Measurements from ENCODE around the gene PTPRN2. TPM values are rescaled to one million over a fixed set of nuclear protein-coding genes. Genes with fewer than 3 reads are reported as not detected.
"Not testable (repeated sequence)": the region's sequence is repeated elsewhere in the genome, so short reads cannot be mapped to it uniquely, and the experiment has no call there.

Gene PTPRN2
- total RNA-seq, 1 experiment from 2014 or later: 1.7 TPM

DNA sequence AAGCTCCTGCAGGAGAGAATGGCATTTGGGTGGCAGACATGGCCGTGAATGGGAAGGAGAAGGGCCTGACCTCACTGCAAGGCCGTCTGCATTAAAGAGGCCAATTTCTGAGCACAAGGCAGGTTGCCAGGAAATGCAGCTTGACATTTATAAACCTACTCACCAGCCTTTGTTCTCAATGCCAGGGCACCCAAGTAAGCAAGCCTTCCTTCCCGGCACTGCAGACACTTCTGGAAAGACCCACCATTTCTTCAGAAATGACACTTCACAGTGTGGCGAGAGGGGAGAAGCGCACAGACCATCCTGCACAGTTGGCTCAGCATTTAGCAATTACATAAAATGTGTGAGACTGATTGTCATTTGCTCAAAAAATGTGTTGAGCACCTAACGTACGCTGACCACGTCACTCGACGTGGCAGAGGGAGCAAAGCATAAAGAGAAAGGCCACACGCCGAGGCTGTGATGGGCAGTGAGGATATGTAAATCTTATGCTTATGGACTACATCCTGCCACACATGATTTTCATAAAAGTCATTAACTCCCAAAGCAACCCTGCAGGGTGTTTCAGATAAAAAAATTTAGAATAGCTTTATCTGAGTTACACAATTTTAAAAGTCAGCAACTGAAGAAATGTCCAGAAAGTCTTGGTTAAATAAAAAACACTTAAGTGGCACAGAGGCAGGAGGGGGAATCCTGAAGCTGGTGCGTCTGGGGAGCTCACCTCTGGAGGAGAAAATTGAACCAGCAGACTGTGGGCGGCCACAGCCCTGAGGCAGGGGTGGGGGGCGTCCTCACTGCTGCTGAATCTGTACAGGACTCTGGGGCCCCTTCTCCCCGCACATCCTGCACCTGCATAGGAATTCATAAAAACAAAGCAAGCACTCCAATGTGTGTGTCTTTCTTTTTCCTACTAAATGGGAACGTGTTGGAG lies 543.8 kb downstream of the PTPRN2 start:
- Histone ChIP-seq H3K79me2 (ENCODE audit: low read length) (no peaks in the 10 kb centered on the region), H3K27me3 (ENCODE audit: low read length) (no peaks in the 10 kb centered on the region), H3K27ac (ENCODE audit: low read length) (no peak overlapping the region), H3K4me3 (ENCODE audit: low read length) (no peak overlapping the region), H3K9ac (ENCODE audit: low read length) (no peak overlapping the region), H2AFZ (ENCODE audit: low read length) (no peak overlapping the region), H3K4me2 (ENCODE audit: low read depth, low read length, poor library complexity, severe bottlenecking) (no peak overlapping the region), H3K4me1 (ENCODE audit: low read length) (no peaks in the 10 kb centered on the region), H3K9me2 (replicated peaks; ENCODE audit: insufficient read depth, low read length) (no peaks in the 10 kb centered on the region), H4K20me1 (ENCODE audit: insufficient read depth, low read depth, low read length) (no peaks in the 10 kb centered on the region), H3K36me3 (ENCODE audit: insufficient read depth, low read length) (no peaks in the 10 kb centered on the region), H3K9me3 (ENCODE audit: low read length) (peaks cover 4% of the 10 kb centered on the region; the same call in 1 of the 2 replicates)
- DNase-seq: no peak

DNA sequence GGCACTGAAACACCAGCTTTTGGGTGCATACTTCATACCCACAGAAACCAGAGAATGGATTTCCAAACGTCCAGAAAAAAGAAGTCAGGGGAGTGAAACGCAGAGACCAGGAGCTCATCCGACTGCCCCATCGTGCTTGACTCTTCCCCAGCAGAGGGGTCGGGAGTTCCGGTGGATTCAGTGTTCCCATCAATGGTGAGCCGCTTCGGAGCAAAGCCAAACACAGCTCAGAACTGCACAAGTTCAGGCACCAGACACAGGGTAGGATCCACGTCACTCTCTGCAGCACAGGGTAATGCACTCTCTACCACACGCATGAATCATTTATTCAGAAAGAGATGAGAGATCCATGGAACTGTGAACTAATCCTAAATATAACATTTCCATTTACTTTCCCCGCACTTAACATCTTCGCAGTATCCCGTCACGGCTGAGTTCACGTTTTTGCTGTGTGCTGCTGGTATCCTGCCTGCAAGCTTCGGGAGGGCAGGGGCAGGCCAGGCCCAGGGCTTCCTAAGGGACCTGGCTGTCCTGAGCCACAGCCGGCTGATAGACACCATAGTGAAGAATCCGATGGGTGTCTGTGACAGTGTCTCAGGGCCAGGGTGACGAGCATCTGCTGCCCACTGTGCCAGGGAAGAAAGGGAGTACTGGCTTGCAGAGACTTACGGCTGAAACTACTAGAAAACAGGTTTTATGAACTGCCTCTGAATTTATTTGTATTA lies 545.3 kb downstream of the PTPRN2 start:
- H3K27me3 ChIP-seq (ENCODE audit: low read length): no peaks in the 10 kb centered on the region
- H2AFZ ChIP-seq (ENCODE audit: low read length): no peak overlapping the region
- no peaks in the 10 kb centered on the region for H4K20me1 ChIP-seq (ENCODE audit: insufficient read depth, low read depth, low read length)
- peaks cover 5% of the 10 kb centered on the region; the same call in 1 of the 2 replicates for H3K9me3 ChIP-seq (ENCODE audit: low read length)
- no peaks in the 10 kb centered on the region for H3K36me3 ChIP-seq (ENCODE audit: insufficient read depth, low read length)
- H3K9ac ChIP-seq (ENCODE audit: low read length): no peak overlapping the region
- H3K4me2 ChIP-seq (ENCODE audit: low read depth, low read length, poor library complexity, severe bottlenecking): no peak overlapping the region
- no peak overlapping the region for H3K4me3 ChIP-seq (ENCODE audit: low read length)
- no peak overlapping the region for H3K27ac ChIP-seq (ENCODE audit: low read length)
- DNase-seq: no peak
- no peaks in the 10 kb centered on the region for H3K79me2 ChIP-seq (ENCODE audit: low read length)
- H3K4me1 ChIP-seq (ENCODE audit: low read length): no peaks in the 10 kb centered on the region
- no peaks in the 10 kb centered on the region for H3K9me2 ChIP-seq (replicated peaks; ENCODE audit: insufficient read depth, low read length)

DNA sequence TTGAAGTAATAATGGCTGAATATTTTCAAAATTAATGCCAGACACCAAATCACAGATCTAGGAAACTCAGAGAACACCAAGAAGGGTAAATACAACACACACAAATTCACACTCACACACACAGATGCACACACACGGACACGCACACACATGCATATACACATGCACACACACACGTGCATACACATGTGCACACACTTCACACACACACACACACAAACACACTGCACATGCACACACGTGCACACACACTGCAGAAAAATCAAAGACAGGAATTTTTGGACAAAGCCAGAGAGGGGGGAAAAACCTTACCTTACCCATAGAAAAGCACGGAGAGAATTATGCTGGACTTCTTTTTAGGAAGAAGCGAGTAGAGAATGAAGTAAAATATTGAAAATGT lies 547.4 kb downstream of the PTPRN2 start:
- no peaks in the 10 kb centered on the region for H3K36me3 ChIP-seq (ENCODE audit: insufficient read depth, low read length)
- no peaks in the 10 kb centered on the region for H3K9me2 ChIP-seq (replicated peaks; ENCODE audit: insufficient read depth, low read length)
- no peaks in the 10 kb centered on the region for H3K4me1 ChIP-seq (ENCODE audit: low read length)
- peaks cover 5% of the 10 kb centered on the region; the same call in 1 of the 2 replicates for H3K9me3 ChIP-seq (ENCODE audit: low read length)
- H3K27me3 ChIP-seq (ENCODE audit: low read length): no peaks in the 10 kb centered on the region
- no peak overlapping the region for H3K4me2 ChIP-seq (ENCODE audit: low read depth, low read length, poor library complexity, severe bottlenecking)
- DNase-seq: no peak
- H2AFZ ChIP-seq (ENCODE audit: low read length): no peak overlapping the region
- H3K4me3 ChIP-seq (ENCODE audit: low read length): no peak overlapping the region
- H3K79me2 ChIP-seq (ENCODE audit: low read length): no peaks in the 10 kb centered on the region
- H4K20me1 ChIP-seq (ENCODE audit: insufficient read depth, low read depth, low read length): no peaks in the 10 kb centered on the region
- no peak overlapping the region for H3K9ac ChIP-seq (ENCODE audit: low read length)
- no peak overlapping the region for H3K27ac ChIP-seq (ENCODE audit: low read length)

- Histone ChIP-seq H3K9ac (ENCODE audit: low read length) (no peak overlapping the region), H2AFZ (ENCODE audit: low read length) (no peak overlapping the region), H4K20me1 (ENCODE audit: insufficient read depth, low read depth, low read length) (no peaks in the 10 kb centered on the region), H3K4me1 (ENCODE audit: low read length) (no peaks in the 10 kb centered on the region), H3K27ac (ENCODE audit: low read length) (no peak overlapping the region), H3K79me2 (ENCODE audit: low read length) (no peaks in the 10 kb centered on the region), H3K36me3 (ENCODE audit: insufficient read depth, low read length) (no peaks in the 10 kb centered on the region), H3K9me2 (replicated peaks; ENCODE audit: insufficient read depth, low read length) (no peaks in the 10 kb centered on the region), H3K4me3 (ENCODE audit: low read length) (no peak overlapping the region), H3K9me3 (ENCODE audit: low read length) (peaks cover 5% of the 10 kb centered on the region; the same call in 1 of the 2 replicates), H3K4me2 (ENCODE audit: low read depth, low read length, poor library complexity, severe bottlenecking) (no peak overlapping the region), H3K27me3 (ENCODE audit: low read length) (no peaks in the 10 kb centered on the region)
- no peak for DNase-seq
Observed at GRCh38 chr7:158039270-158039669, 548.4 kb downstream of the PTPRN2 start.

DNA sequence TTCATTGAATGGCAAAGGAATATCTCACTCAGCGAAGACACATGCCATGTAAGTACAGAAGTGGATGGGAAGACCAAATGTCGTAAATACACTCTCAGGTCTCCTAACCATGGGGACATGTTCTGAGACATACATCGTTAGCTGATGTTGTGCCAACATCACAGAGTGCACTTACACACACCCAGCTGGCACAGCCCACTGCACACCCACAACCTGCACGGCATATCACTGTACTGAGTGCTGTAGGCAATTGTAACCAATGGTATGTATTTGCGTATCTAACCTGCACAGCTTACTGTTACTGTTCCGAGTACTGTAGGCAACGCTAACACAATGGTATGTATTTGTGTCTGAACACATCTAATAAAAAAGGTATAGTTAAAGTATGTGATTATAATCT lies 550.4 kb downstream of the PTPRN2 start:
- Histone ChIP-seq H3K27ac (ENCODE audit: low read length) (no peak overlapping the region), H3K4me2 (ENCODE audit: low read depth, low read length, poor library complexity, severe bottlenecking) (no peak overlapping the region), H3K79me2 (ENCODE audit: low read length) (no peaks in the 10 kb centered on the region), H3K4me1 (ENCODE audit: low read length) (no peaks in the 10 kb centered on the region), H3K9me3 (ENCODE audit: low read length) (peaks cover 5% of the 10 kb centered on the region), H3K4me3 (ENCODE audit: low read length) (no peak overlapping the region), H3K27me3 (ENCODE audit: low read length) (no peaks in the 10 kb centered on the region), H2AFZ (ENCODE audit: low read length) (no peak overlapping the region), H3K9ac (ENCODE audit: low read length) (no peak overlapping the region), H4K20me1 (ENCODE audit: insufficient read depth, low read depth, low read length) (no peaks in the 10 kb centered on the region), H3K36me3 (ENCODE audit: insufficient read depth, low read length) (no peaks in the 10 kb centered on the region), H3K9me2 (replicated peaks; ENCODE audit: insufficient read depth, low read length) (no peaks in the 10 kb centered on the region)
- no peak for DNase-seq

DNA sequence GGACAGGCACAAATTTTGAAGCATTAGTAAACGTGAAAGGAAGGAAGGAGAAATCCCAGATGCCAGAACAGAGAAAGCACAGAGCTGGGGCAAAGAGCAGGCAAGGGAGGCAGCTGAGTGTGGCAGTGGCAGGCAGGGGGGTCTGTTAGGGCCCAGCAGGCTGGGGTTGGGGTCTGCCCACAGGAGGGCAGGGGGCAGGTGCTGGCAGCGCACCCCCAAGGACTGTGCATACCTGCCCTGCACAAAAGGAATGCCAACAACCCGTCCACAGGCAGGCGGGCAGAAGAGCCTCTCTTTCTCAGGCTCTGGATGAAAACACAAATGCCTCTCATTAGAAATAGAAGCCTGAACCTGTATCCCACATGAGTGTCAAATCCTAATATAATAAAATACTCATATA lies 552.3 kb downstream of the PTPRN2 start:
- no peak overlapping the region for H3K9ac ChIP-seq (ENCODE audit: low read length)
- H3K4me3 ChIP-seq (ENCODE audit: low read length): no peak overlapping the region
- no peaks in the 10 kb centered on the region for H3K27me3 ChIP-seq (ENCODE audit: low read length)
- H3K36me3 ChIP-seq (ENCODE audit: insufficient read depth, low read length): no peaks in the 10 kb centered on the region
- H3K4me2 ChIP-seq (ENCODE audit: low read depth, low read length, poor library complexity, severe bottlenecking): no peak overlapping the region
- H3K79me2 ChIP-seq (ENCODE audit: low read length): no peaks in the 10 kb centered on the region
- no peak overlapping the region for H2AFZ ChIP-seq (ENCODE audit: low read length)
- H3K4me1 ChIP-seq (ENCODE audit: low read length): no peaks in the 10 kb centered on the region
- H4K20me1 ChIP-seq (ENCODE audit: insufficient read depth, low read depth, low read length): no peaks in the 10 kb centered on the region
- DNase-seq: no peak
- peaks cover 5% of the 10 kb centered on the region for H3K9me3 ChIP-seq (ENCODE audit: low read length)
- no peaks in the 10 kb centered on the region for H3K9me2 ChIP-seq (replicated peaks; ENCODE audit: insufficient read depth, low read length)
- H3K27ac ChIP-seq (ENCODE audit: low read length): no peak overlapping the region

DNA sequence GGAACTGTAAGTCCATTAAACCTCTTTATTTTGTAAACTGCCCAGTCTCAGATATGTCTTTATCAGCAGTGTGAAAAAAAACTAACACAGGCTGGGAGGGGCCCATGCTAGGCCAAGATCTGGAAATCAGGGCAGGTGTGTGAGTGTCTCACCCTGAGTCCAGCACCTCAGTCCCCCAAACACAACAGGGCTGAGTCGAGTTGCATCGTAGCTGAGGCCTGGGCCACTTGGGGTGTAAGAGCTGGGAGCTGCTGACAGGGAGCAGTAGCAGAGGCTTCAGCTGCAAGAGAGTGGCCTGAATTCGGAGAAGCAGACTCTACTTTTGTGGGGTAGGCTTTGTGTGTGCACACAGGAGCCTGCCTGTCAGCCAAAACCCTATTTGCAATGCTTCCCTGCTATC lies 553.1 kb downstream of the PTPRN2 start:
- Histone ChIP-seq H3K4me1 (ENCODE audit: low read length) (no peaks in the 10 kb centered on the region), H2AFZ (ENCODE audit: low read length) (no peak overlapping the region), H3K79me2 (ENCODE audit: low read length) (no peaks in the 10 kb centered on the region), H4K20me1 (ENCODE audit: insufficient read depth, low read depth, low read length) (no peaks in the 10 kb centered on the region), H3K9ac (ENCODE audit: low read length) (no peak overlapping the region), H3K27me3 (ENCODE audit: low read length) (no peaks in the 10 kb centered on the region), H3K36me3 (ENCODE audit: insufficient read depth, low read length) (no peaks in the 10 kb centered on the region), H3K9me3 (ENCODE audit: low read length) (peaks cover 5% of the 10 kb centered on the region), H3K4me2 (ENCODE audit: low read depth, low read length, poor library complexity, severe bottlenecking) (no peak overlapping the region), H3K9me2 (replicated peaks; ENCODE audit: insufficient read depth, low read length) (no peaks in the 10 kb centered on the region), H3K27ac (ENCODE audit: low read length) (no peak overlapping the region), H3K4me3 (ENCODE audit: low read length) (no peak overlapping the region)
- no peak for DNase-seq

- H3K9me2 ChIP-seq (replicated peaks; ENCODE audit: insufficient read depth, low read length); H3K9me3 ChIP-seq (ENCODE audit: low read length); H3K4me2 ChIP-seq (ENCODE audit: low read depth, low read length, poor library complexity, severe bottlenecking); H3K4me3 ChIP-seq (ENCODE audit: low read length); H3K9ac ChIP-seq (ENCODE audit: low read length); DNase-seq; H3K4me1 ChIP-seq (ENCODE audit: low read length); H3K27ac ChIP-seq (ENCODE audit: low read length); H3K36me3 ChIP-seq (ENCODE audit: insufficient read depth, low read length); H2AFZ ChIP-seq (ENCODE audit: low read length); H3K79me2 ChIP-seq (ENCODE audit: low read length); H4K20me1 ChIP-seq (ENCODE audit: insufficient read depth, low read depth, low read length); H3K27me3 ChIP-seq (ENCODE audit: low read length): not testable (repeated sequence)
Observed at GRCh38 chr7:158033925-158034324, 553.7 kb downstream of the PTPRN2 start.
